Muscle layer of duodenum (tissue), 2 donors: ENCODE results near the gene CELF5.
"Not testable (repeated sequence)": the region's sequence is repeated elsewhere in the genome, so short reads cannot be mapped to it uniquely, and the experiment has no call there.

Experiments
- H3K27ac ChIP-seq: one replicate; pipeline ENCODE4 v1.7.0; 2013; ENCODE audit warnings: mild to moderate bottlenecking, low read length
- H3K27me3 ChIP-seq: one replicate; pipeline ENCODE4 v1.7.0; 2013; ENCODE audit warnings: low read depth, mild to moderate bottlenecking, control low read depth, low read length
- H3K36me3 ChIP-seq, 2 donors: one replicate each; pipeline ENCODE4 v1.7.0; 2013; ENCODE audit warnings: low read length in 2 of 2, control low read depth in 1 of 2, mild to moderate bottlenecking in 1 of 2; ENCODE audit not compliant: insufficient read depth in 2 of 2, control insufficient read depth in 1 of 2
- H3K4me1 ChIP-seq, 2 donors: one replicate each; pipeline ENCODE4 v1.7.0; 2013; ENCODE audit warnings: low read length in 2 of 2, mild to moderate bottlenecking in 2 of 2, control low read depth in 1 of 2, moderate library complexity in 1 of 2; ENCODE audit not compliant: insufficient read depth in 2 of 2, control insufficient read depth in 1 of 2
- H3K4me3 ChIP-seq, 2 donors: one replicate each; pipeline ENCODE4 v1.7.0; 2013; ENCODE audit warnings: low read length in 2 of 2, low read depth in 1 of 2, mild to moderate bottlenecking in 1 of 2
- H3K9me3 ChIP-seq, 2 donors: one replicate each; pipeline ENCODE4 v1.7.0; 2013; ENCODE audit warnings: low read length in 2 of 2, control low read depth in 1 of 2, mild to moderate bottlenecking in 1 of 2; ENCODE audit not compliant: control insufficient read depth in 1 of 2
- donor health status: healthy.

Gene CELF5

GRCh38 chr19:3235604-3236003 lies 11.1 kb downstream of the CELF5 start:
- H3K27ac ChIP-seq, H3K36me3 ChIP-seq, H3K27me3 ChIP-seq, H3K4me3 ChIP-seq, H3K9me3 ChIP-seq, H3K4me1 ChIP-seq: not testable (repeated sequence)

GRCh38 chr19:3236272-3236671 lies 11.8 kb downstream of the CELF5 start:
- no peaks in the 10 kb centered on the region for H3K36me3 ChIP-seq
- no peak overlapping the region for H3K27ac ChIP-seq
- no peak overlapping the region for H3K4me3 ChIP-seq
- H3K9me3 ChIP-seq = no peaks in the 10 kb centered on the region
- no peaks in the 10 kb centered on the region for H3K4me1 ChIP-seq
- H3K27me3 ChIP-seq = no peaks in the 10 kb centered on the region

- H3K27ac ChIP-seq = no peak overlapping the region
- H3K27me3 ChIP-seq = no peaks in the 10 kb centered on the region
- no peak overlapping the region for H3K4me3 ChIP-seq
- H3K36me3 ChIP-seq = no peaks in the 10 kb centered on the region
- no peaks in the 10 kb centered on the region for H3K9me3 ChIP-seq
- no peaks in the 10 kb centered on the region for H3K4me1 ChIP-seq
Measured at GRCh38 chr19:3238066-3238561, 13.7 kb downstream of the CELF5 start.

GRCh38 chr19:3239367-3239766 lies 14.9 kb downstream of the CELF5 start:
- no peak overlapping the region for H3K27ac ChIP-seq
- no peak overlapping the region for H3K4me3 ChIP-seq
- H3K27me3 ChIP-seq = no peaks in the 10 kb centered on the region
- no peaks in the 10 kb centered on the region for H3K9me3 ChIP-seq
- H3K36me3 ChIP-seq = no peaks in the 10 kb centered on the region
- no peaks in the 10 kb centered on the region for H3K4me1 ChIP-seq

- H3K4me3 ChIP-seq = no peak overlapping the region
- H3K27ac ChIP-seq = no peak overlapping the region
- H3K27me3 ChIP-seq = no peaks in the 10 kb centered on the region
Measured at GRCh38 chr19:3243819-3244700, 19.6 kb downstream of the CELF5 start.

GRCh38 chr19:3245050-3245449 lies 20.6 kb downstream of the CELF5 start:
- Histone ChIP-seq H3K36me3 (no peaks in the 10 kb centered on the region), H3K4me1 (no peaks in the 10 kb centered on the region), H3K4me3 (no peak overlapping the region), H3K27me3 (no peaks in the 10 kb centered on the region), H3K27ac (no peak overlapping the region), H3K9me3 (no peaks in the 10 kb centered on the region)

More at GRCh38 chr19:3243819-3244700, 19.6 kb downstream of the CELF5 start:
- H3K4me1 ChIP-seq = no peaks in the 10 kb centered on the region
- H3K36me3 ChIP-seq = no peaks in the 10 kb centered on the region
- no peaks in the 10 kb centered on the region for H3K9me3 ChIP-seq

GRCh38 chr19:3248728-3249326 lies 24.4 kb downstream of the CELF5 start:
- H3K4me3 ChIP-seq = no peak overlapping the region
- H3K27me3 ChIP-seq = peaks cover 6% of the 10 kb centered on the region
- H3K9me3 ChIP-seq = peaks cover 6 to 8% of the 10 kb centered on the region in 2 donors
- H3K36me3 ChIP-seq = no peaks in the 10 kb centered on the region
- H3K27ac ChIP-seq = no peak overlapping the region
- no peaks in the 10 kb centered on the region for H3K4me1 ChIP-seq

DNA sequence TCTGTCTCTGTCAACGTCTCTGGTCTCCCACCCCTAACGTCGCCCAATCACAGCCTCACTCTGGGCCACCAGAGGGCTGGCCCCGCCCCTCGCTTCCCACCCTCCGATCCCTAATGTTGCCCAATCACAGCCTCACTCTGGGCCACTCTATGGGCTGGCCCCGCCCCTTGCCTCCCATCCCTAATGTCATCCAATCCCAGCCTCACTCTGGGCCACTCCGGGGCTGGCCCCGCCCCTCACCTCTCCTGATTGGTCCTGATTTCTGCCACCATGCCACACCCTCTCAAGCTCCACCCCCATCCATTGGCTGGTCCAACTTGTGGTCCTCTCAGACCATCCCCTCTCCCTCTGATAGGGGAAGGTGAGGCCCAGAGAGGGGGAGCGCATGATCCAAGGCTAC lies 24.9 kb downstream of the CELF5 start:
- Histone ChIP-seq H3K27me3 (peaks cover 6% of the 10 kb centered on the region), H3K4me1 (no peaks in the 10 kb centered on the region), H3K9me3 (peaks cover 6 to 11% of the 10 kb centered on the region in 2 donors), H3K4me3 (no peak overlapping the region), H3K36me3 (no peaks in the 10 kb centered on the region), H3K27ac (no peak overlapping the region)

DNA sequence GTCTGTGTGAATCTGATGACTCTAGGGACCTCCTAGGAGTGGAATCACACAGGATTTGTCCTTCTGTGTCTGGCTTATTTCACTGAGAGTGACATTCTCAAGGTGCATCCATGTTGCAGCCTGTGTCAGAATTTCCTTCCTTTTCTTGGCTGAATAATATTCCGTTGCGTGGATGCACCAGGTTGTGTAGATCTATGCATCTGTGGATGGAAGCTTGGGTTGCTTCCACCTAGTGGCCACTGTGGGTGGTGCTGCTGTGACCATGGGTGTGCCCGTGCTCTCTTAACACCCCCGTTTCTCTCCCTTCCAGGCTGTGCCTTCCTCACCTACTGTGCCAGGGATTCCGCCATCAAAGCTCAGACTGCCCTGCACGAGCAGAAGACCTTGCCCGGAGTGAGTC lies 26.2 kb downstream of the CELF5 start:
- H3K9me3 ChIP-seq = peaks cover 6 to 13% of the 10 kb centered on the region in 2 donors
- H3K36me3 ChIP-seq = no peaks in the 10 kb centered on the region
- no peaks in the 10 kb centered on the region for H3K4me1 ChIP-seq
- peaks cover 6% of the 10 kb centered on the region for H3K27me3 ChIP-seq
- no peak overlapping the region for H3K4me3 ChIP-seq
- H3K27ac ChIP-seq = no peak overlapping the region

GRCh38 chr19:3251229-3251628 lies 26.8 kb downstream of the CELF5 start:
- H3K27ac ChIP-seq = no peak overlapping the region
- H3K4me3 ChIP-seq = no peak overlapping the region
- no peaks in the 10 kb centered on the region for H3K36me3 ChIP-seq
- H3K4me1 ChIP-seq = no peaks in the 10 kb centered on the region
- peaks cover 6% of the 10 kb centered on the region for H3K27me3 ChIP-seq
- H3K9me3 ChIP-seq = peaks cover 6 to 13% of the 10 kb centered on the region in 2 donors

DNA sequence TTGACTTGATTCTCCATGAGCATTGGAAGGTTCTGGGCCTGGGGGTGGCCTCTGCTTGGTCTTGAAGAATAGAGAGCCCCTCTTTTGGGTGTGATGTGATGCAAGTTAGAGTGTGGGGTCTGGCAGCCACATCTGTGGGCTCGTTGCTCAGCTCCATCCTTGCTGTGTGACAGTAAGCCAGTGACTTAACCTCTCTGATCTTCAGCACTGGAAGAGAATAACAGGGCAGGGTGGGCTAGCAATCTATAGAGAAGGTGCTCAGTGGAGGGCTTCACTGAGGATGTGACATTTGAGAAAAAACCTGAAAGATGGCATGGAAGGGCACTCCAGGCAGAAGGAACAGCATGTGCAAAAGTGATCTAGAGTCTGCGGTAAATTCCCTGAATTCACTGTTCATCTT lies 28.2 kb downstream of the CELF5 start:
- peaks cover 6 to 13% of the 10 kb centered on the region in 2 donors for H3K9me3 ChIP-seq
- no peak overlapping the region for H3K4me3 ChIP-seq
- no peaks in the 10 kb centered on the region for H3K4me1 ChIP-seq
- H3K27me3 ChIP-seq = peaks cover 6% of the 10 kb centered on the region
- H3K36me3 ChIP-seq = no peaks in the 10 kb centered on the region
- H3K27ac ChIP-seq = no peak overlapping the region
